ENCODE results near the gene TCF12. TPM values are rescaled to one million over a fixed set of nuclear protein-coding genes. Genes with fewer than 3 reads are reported as not detected.

TCF12 gene
- total RNA-seq, 1 donor from 2014 or later = 84.6 TPM

GRCh38 chr15:56890038-56890437, 28.4 kb upstream of the TCF12 start:
- DNase-seq (ENCODE audit: low read depth) = no peak
- no peak overlapping the region for H3K4me3 ChIP-seq (ENCODE audit: low read depth, low read length)
- no peak for TF ChIP-seq CTCF (IDR thresholded peaks at IDR 0.05; ENCODE audit: insufficient read depth, low read length, poor library complexity, severe bottlenecking)
- no peaks in the 10 kb centered on the region for H3K36me3 ChIP-seq (ENCODE audit: control insufficient read depth, insufficient read depth, low read length)
- no peaks in the 10 kb centered on the region for H3K27me3 ChIP-seq (ENCODE audit: control insufficient read depth, insufficient read depth, low read length)

GRCh38 chr15:56891852-56892440, 26.5 kb upstream of the TCF12 start:
- H3K27me3 ChIP-seq (ENCODE audit: control insufficient read depth, insufficient read depth, low read length) = no peaks in the 10 kb centered on the region
- H3K4me3 ChIP-seq (ENCODE audit: low read depth, low read length) = no peak overlapping the region
- H3K36me3 ChIP-seq (ENCODE audit: control insufficient read depth, insufficient read depth, low read length) = no peaks in the 10 kb centered on the region
- no peak for DNase-seq (ENCODE audit: low read depth)
- TF ChIP-seq CTCF (IDR thresholded peaks at IDR 0.05; ENCODE audit: insufficient read depth, low read length, poor library complexity, severe bottlenecking) = no peak

GRCh38 chr15:56892659-56893363, 25.6 kb upstream of the TCF12 start:
- Histone ChIP-seq H3K36me3 (ENCODE audit: control insufficient read depth, insufficient read depth, low read length) (no peaks in the 10 kb centered on the region), H3K4me3 (ENCODE audit: low read depth, low read length) (no peak overlapping the region), H3K27me3 (ENCODE audit: control insufficient read depth, insufficient read depth, low read length) (no peaks in the 10 kb centered on the region)
- TF ChIP-seq CTCF (IDR thresholded peaks at IDR 0.05; ENCODE audit: insufficient read depth, low read length, poor library complexity, severe bottlenecking) = no peak
- no peak for DNase-seq (ENCODE audit: low read depth)

- no peak for TF ChIP-seq CTCF (IDR thresholded peaks at IDR 0.05; ENCODE audit: insufficient read depth, low read length, poor library complexity, severe bottlenecking)
- Histone ChIP-seq H3K4me3 (ENCODE audit: low read depth, low read length) (no peak overlapping the region), H3K27me3 (ENCODE audit: control insufficient read depth, insufficient read depth, low read length) (no peaks in the 10 kb centered on the region), H3K36me3 (ENCODE audit: control insufficient read depth, insufficient read depth, low read length) (no peaks in the 10 kb centered on the region)
- no peak for DNase-seq (ENCODE audit: low read depth)
These were observed 25.1 kb upstream of the TCF12 start for GRCh38 chr15:56893364-56893678.

- no peak for DNase-seq (ENCODE audit: low read depth)
- H3K27me3 ChIP-seq (ENCODE audit: control insufficient read depth, insufficient read depth, low read length) = no peaks in the 10 kb centered on the region
- no peak overlapping the region for H3K4me3 ChIP-seq (ENCODE audit: low read depth, low read length)
- TF ChIP-seq CTCF (IDR thresholded peaks at IDR 0.05; ENCODE audit: insufficient read depth, low read length, poor library complexity, severe bottlenecking) = no peak
- no peaks in the 10 kb centered on the region for H3K36me3 ChIP-seq (ENCODE audit: control insufficient read depth, insufficient read depth, low read length)
These were observed 23.8 kb upstream of the TCF12 start for GRCh38 chr15:56894601-56895000.

- H3K27me3 ChIP-seq (ENCODE audit: control insufficient read depth, insufficient read depth, low read length) = no peaks in the 10 kb centered on the region
- no peaks in the 10 kb centered on the region for H3K36me3 ChIP-seq (ENCODE audit: control insufficient read depth, insufficient read depth, low read length)
- no peak for TF ChIP-seq CTCF (IDR thresholded peaks at IDR 0.05; ENCODE audit: insufficient read depth, low read length, poor library complexity, severe bottlenecking)
- DNase-seq (ENCODE audit: low read depth) = no peak
- no peak overlapping the region for H3K4me3 ChIP-seq (ENCODE audit: low read depth, low read length)
These were observed 16.5 kb upstream of the TCF12 start for GRCh38 chr15:56901931-56902330.

Measured in kidney epithelial cell (primary cell).